HEK293 (cell line): ENCODE data around the gene DHRS4L2.
"Not testable (repeated sequence)": the region's sequence is repeated elsewhere in the genome, so short reads cannot be mapped to it uniquely, and the experiment has no call there.

Source experiments
- GLI4 ChIP-seq: fragments of 450-650 bp; formaldehyde crosslinking; IDR thresholded peaks from 2 replicates; pipeline ENCODE4 v1.5.1; 2016; ENCODE audit warnings: missing biosample characterization, missing genetic modification characterization
- SCRT2 ChIP-seq: fragments of 450-650 bp; formaldehyde crosslinking; IDR thresholded peaks from 2 replicates; pipeline ENCODE4 v1.5.1; 2016; ENCODE audit warnings: missing biosample characterization, missing genetic modification characterization
- SP3 ChIP-seq: fragments of 450-650 bp; formaldehyde crosslinking; IDR thresholded peaks from 2 replicates; pipeline ENCODE4 v1.5.1; 2016; ENCODE audit warnings: missing biosample characterization, missing genetic modification characterization
- ZNF169 ChIP-seq: fragments of 450-650 bp; formaldehyde crosslinking; IDR thresholded peaks from 2 replicates; pipeline ENCODE4 v1.5.1; 2016; ENCODE audit warnings: missing biosample characterization, missing genetic modification characterization
- ZNF274 ChIP-seq, 2 experiments: fragments of 200-500 bp in 1 of 2; fragments of 450-650 bp in 1 of 2; sonication (Bioruptor generic) in 1 of 2; formaldehyde crosslinking in 1 of 2; IDR thresholded peaks; 2 replicates each; pipeline versions ENCODE4 v1.5.1 to v1.6.1; 2014 to 2016; ENCODE audit warnings: borderline replicate concordance in 1 of 2, inconsistent platforms in 1 of 2, low read length in 1 of 2, missing biosample characterization in 1 of 2, missing genetic modification characterization in 1 of 2
- ZNF350 ChIP-seq: fragments of 450-650 bp; formaldehyde crosslinking; IDR thresholded peaks from 2 replicates; pipeline ENCODE4 v1.5.0; 2017; ENCODE audit warnings: missing biosample characterization, mild to moderate bottlenecking, missing genetic modification characterization
- TF ChIP-seq, protein P1 (sequence below): fragments of 450-650 bp; formaldehyde crosslinking; IDR thresholded peaks from 2 replicates; pipeline ENCODE4 v1.5.1; 2016; ENCODE audit warnings: missing biosample characterization, missing genetic modification characterization
- TF ChIP-seq, protein P2 (sequence below): fragments of 450-650 bp; formaldehyde crosslinking; IDR thresholded peaks from 2 replicates; pipeline ENCODE4 v1.5.1; 2016; ENCODE audit warnings: missing biosample characterization, missing genetic modification characterization, low read depth
- TF ChIP-seq, protein P3 (sequence below): IDR thresholded peaks from 2 replicates; pipeline ENCODE4 v1.6.1; 2011; ENCODE audit warnings: mild to moderate bottlenecking, low read depth, low read length, borderline replicate concordance

DNA sequence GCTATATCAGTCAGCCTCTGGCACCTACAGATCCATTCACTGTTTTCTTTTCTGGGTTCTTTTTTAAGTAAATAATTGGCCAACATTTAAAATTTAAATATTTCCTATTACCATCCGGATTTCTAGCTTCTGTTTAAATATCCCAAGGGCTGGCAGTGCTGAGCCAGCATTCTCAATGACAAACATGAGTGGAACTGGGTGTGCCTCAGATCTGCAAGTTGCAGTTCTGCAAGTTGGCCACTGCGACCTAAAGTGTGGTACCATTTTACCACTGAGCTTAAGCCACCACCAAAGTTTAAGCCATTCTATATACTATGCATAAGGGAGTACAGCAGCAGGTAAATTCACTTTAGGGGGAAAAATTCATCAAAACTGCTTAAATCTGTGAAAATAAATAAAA lies 31.2 kb downstream of the DHRS4L2 start:
- not testable (repeated sequence) for TF ChIP-seq ZNF169 (tag by site-specific recombination); SCRT2; ZNF274 (IDR thresholded peaks at IDR 0.05; ENCODE audit: low read length); ZNF274 (tag by site-specific recombination; IDR thresholded peaks at IDR 0.05; ENCODE audit: borderline replicate concordance); SP3 (tag by site-specific recombination); ZNF350; GLI4 (tag by site-specific recombination)
- TF ChIP-seq, protein P1, sequence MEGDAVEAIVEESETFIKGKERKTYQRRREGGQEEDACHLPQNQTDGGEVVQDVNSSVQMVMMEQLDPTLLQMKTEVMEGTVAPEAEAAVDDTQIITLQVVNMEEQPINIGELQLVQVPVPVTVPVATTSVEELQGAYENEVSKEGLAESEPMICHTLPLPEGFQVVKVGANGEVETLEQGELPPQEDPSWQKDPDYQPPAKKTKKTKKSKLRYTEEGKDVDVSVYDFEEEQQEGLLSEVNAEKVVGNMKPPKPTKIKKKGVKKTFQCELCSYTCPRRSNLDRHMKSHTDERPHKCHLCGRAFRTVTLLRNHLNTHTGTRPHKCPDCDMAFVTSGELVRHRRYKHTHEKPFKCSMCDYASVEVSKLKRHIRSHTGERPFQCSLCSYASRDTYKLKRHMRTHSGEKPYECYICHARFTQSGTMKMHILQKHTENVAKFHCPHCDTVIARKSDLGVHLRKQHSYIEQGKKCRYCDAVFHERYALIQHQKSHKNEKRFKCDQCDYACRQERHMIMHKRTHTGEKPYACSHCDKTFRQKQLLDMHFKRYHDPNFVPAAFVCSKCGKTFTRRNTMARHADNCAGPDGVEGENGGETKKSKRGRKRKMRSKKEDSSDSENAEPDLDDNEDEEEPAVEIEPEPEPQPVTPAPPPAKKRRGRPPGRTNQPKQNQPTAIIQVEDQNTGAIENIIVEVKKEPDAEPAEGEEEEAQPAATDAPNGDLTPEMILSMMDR: not testable (repeated sequence)
- TF ChIP-seq, protein P2, sequence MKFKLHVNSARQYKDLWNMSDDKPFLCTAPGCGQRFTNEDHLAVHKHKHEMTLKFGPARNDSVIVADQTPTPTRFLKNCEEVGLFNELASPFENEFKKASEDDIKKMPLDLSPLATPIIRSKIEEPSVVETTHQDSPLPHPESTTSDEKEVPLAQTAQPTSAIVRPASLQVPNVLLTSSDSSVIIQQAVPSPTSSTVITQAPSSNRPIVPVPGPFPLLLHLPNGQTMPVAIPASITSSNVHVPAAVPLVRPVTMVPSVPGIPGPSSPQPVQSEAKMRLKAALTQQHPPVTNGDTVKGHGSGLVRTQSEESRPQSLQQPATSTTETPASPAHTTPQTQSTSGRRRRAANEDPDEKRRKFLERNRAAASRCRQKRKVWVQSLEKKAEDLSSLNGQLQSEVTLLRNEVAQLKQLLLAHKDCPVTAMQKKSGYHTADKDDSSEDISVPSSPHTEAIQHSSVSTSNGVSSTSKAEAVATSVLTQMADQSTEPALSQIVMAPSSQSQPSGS (tag by site-specific recombination): not testable (repeated sequence)
- TF ChIP-seq, protein P3, sequence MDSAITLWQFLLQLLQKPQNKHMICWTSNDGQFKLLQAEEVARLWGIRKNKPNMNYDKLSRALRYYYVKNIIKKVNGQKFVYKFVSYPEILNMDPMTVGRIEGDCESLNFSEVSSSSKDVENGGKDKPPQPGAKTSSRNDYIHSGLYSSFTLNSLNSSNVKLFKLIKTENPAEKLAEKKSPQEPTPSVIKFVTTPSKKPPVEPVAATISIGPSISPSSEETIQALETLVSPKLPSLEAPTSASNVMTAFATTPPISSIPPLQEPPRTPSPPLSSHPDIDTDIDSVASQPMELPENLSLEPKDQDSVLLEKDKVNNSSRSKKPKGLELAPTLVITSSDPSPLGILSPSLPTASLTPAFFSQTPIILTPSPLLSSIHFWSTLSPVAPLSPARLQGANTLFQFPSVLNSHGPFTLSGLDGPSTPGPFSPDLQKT: not testable (repeated sequence)
